GM12801 (cell line): ENCODE results near the gene RPS3.

Experiments used
- TF ChIP-seq, protein P1 (sequence below): IDR thresholded peaks from one replicate; pipeline ENCODE4 v1.5.1; 2011; ENCODE audit warnings: control low read depth; ENCODE audit not compliant: insufficient read length; ENCODE audit errors: extremely low read depth

The RPS3 gene

DNA sequence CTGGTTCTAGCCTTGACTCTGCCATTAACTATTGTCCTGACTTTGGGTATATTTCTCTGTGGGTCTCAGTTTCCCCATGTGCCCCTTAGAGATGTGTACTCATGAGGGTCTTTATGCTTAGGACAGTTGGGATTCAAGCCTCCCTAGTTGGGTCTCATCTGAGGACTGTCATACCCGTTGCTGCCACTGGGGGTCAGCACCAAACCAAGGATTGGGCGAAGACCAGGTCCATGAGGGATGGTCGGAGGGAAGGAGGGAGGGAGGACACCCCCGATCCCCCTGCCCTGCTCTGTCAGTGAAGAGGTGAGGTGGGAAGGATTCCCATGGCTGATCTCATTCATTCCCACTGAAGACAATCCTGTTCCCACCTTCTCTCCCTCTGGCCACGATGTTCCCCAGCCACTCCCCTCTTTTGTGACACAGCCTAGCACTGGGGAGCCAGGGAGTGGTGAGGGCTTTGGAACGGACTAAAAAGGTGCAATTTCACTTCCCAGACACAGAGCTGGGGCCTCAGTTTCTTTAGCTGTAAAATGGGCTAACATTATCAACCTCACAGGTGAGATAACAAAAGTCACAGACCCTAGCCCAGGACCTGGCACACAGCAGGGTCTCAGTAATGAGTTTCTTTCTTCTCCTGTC lies 46.1 kb downstream of the RPS3 start:
- TF ChIP-seq, protein P1, sequence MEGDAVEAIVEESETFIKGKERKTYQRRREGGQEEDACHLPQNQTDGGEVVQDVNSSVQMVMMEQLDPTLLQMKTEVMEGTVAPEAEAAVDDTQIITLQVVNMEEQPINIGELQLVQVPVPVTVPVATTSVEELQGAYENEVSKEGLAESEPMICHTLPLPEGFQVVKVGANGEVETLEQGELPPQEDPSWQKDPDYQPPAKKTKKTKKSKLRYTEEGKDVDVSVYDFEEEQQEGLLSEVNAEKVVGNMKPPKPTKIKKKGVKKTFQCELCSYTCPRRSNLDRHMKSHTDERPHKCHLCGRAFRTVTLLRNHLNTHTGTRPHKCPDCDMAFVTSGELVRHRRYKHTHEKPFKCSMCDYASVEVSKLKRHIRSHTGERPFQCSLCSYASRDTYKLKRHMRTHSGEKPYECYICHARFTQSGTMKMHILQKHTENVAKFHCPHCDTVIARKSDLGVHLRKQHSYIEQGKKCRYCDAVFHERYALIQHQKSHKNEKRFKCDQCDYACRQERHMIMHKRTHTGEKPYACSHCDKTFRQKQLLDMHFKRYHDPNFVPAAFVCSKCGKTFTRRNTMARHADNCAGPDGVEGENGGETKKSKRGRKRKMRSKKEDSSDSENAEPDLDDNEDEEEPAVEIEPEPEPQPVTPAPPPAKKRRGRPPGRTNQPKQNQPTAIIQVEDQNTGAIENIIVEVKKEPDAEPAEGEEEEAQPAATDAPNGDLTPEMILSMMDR, result peak; percentile 19

DNA sequence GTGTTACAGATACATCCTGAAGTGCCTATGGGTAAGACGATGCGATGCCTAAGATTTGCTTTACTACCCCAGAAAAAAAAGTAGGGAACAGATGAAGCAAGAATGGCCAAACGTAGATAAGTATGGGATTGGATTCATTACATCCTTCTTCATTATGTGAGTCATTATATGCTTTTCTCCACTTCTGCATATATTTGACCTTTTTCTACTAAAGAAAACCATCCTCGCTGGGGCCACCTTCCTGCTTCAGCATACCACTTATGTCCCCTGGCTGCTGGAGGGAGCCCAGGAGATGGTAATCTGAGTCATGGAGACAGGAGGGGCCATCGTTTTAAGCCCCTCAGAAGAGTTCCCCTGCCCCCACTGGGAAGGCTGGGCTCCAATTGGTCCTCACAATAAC lies 48.1 kb downstream of the RPS3 start:
- TF ChIP-seq, protein P1, result no peak

DNA sequence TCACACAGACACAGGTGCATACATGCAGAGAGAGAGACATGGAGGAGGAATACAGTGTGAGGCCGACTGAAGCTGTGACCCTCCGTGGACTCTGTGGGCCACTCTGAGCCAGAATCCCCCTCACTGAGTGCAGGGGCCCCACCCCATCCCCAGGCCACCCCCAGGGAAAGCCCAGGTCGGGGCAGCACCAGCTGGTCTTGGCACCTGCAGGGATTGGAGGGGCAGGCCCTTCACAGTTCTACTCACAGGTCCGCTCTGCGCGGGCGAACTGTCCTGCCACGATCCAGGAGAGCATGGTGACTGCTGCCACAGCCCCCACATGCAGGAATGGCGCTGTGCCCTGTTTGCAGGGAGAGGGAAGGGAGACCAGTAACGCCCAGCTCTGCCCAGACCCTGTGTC lies 50.0 kb downstream of the RPS3 start:
- TF ChIP-seq, protein P1, result no peak

DNA sequence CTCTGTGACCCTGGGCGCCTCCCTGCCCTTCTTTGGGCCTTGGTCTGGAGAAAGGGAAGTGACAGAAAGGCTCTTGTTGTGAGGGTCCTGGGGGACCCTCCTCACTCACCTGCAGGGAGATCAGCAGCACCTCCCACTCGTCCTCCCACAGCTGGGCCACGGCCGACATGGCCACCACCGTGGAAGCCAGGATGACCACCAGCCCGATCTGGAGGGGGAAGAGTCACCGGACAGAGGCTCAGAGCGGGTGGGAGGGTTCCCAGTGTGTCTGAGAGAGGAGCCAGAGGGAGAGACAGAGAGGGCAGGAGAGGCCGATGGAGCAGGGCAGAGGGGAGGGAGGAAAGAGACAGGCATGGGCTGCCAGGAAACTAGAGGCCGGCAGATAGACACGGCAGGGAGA lies 50.5 kb downstream of the RPS3 start:
- TF ChIP-seq, protein P1, result no peak

DNA sequence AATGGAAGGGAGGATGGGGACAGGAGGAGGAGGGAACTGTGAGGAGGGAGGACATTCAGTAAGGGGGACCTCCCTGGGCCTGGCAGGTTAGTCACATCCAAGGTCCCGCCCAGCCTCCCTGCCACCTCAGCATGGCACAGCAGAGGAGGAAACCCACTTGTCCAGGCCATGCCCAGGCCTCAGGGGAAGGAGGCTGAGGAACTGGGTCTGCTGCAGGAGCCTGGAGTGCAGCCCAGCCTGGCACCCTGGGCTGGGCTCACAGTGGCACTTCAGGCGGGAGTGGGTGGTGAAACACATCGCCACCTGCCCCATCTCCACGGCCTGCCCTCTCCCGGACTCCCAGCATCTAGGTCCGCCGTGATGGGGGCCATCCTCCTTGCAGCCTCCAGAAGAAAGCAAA lies 50.9 kb downstream of the RPS3 start:
- TF ChIP-seq, protein P1, result no peak

DNA sequence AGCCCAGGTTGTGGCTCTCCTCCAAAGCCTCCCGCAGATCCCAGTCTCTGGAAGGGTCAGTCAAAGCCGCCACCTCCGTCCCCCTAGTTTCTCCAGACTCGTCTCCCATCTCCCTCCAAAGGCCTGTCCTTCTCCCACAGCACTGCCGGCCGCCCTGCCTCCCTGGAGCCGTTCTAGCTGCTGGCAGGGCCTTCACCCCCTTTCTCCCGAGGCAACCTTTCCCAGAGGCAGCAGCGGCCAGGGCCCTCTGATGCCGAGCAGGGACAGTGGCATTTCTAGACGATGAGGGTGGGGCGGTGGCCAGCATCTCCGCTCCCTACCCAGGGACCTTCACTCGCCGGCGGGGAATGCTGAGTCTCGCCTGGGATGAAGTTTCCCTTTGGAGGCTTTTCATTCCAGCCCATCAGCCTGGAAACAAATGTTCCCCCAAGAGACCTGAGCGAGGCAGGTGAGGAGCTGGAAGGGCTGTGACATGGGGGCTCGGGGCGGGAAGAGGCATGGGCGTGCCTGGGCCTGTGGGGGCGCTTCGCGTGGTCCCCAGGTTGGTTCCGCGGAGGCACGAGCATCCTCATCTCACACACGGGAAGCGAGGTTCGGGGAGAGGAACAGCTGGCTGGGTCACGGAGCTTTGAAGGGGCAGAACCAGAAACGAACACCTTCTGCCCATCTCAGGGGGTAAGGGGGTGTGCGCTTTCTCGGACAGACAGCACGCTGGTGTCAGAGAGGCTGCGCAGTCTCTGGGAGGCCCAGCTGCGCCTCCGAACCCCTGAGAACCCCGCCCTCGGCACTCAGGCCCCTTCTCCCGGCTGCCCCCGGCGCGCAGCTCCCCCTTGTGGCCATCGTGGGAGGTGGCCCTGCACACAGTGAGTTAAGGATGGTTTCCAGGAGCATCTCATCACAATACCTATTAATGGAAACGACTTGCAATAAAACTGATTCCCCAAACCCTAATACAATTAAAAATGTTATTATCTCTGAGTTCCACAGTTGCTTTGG lies 51.8 kb downstream of the RPS3 start:
- TF ChIP-seq, protein P1, result no peak

DNA sequence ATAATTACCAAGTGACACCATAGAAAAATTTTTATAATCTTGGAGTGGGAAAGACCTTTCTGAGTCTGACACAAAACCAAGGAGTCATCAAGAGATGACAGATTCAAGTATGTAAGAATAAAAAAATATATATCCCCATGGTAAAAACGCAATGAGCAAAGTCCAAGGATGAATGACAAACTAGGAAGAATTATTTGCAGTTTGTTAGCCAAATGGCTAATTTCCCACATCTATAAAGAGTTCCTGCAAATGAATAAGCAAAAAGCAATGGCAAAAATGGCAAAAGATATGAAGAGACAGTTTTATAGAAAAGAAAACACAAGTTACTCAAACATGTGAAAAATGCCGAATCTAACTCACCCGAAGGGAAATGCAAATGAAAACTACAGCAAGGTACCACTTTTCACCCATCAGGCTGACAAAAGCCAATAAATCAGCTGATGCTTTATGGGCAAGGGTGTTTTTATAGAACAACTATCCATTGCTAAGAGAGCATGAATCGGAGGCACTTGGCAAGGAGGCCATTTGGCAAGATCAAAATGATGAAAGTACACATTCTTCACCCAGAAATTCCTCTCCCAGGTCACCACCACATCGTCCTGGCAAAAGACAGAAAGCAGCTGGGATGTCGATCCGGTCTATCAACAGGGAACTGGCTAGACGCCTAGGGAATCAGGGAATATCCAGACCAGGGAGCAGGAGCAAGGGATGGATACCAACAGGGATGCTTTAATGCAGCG lies 54.8 kb downstream of the RPS3 start:
- TF ChIP-seq, protein P1, result no peak
